Posterior vena cava (tissue), 2 donors: Measurements from ENCODE around the gene MCCD1. TPM values are rescaled to one million over a fixed set of nuclear protein-coding genes. Genes with fewer than 3 reads are reported as not detected.
"Not testable (repeated sequence)": the region's sequence is repeated elsewhere in the genome, so short reads cannot be mapped to it uniquely, and the experiment has no call there.

Experiments used
- DNase-seq: peaks from one replicate; pipeline ENCODE4 v3.0.0-alpha.2; 2020; ENCODE audit warnings: low spot score
- intact Hi-C, 2 donors: fragments of 100-400 bp; cut with DNase I; formaldehyde crosslinking; loops; one replicate each; pipeline versions ENCODE4 v1.14.1 to v1.14.2; 2022 to 2023
- long read RNA-seq, 2 donors: library from polyadenylated mRNA; unstranded; transcript quantifications; one replicate each; pipeline ENCODE4 v2.0.0, GENCODE V29; 2020 to 2021
- total RNA-seq, 2 donors: library from RNA; stranded (reverse); fragmentation: NEBNext Ultra II Directional; extraction: Animal tissue kit (Norgen Biotek cat#: 25700); gene quantifications; one replicate each; pipeline ENCODE4 v1.2.1, GENCODE V29; 2021
- donor health status: DM: yes; HTN: yes; CAD: no.
- donor health status: DM: yes; HTN: yes; CAD: no.

The MCCD1 gene
- total RNA-seq: not detected
- long read RNA-seq, donor 1: 0 reads
- long read RNA-seq, donor 2: 0 reads

GRCh38 chr6:31528821-31529328, at the start of gene MCCD1:
Gene MCCD1 (plus strand): TSS chr6:31528962. CDS start chr6:31529015, 53 bp downstream.
- intact Hi-C loops: no loop called here
- DNase-seq: no peak

- DNase-seq: no peak
- intact Hi-C loops: no loop called here
Measured at GRCh38 chr6:31479151-31479932, 49.4 kb upstream of the MCCD1 start.

- no peak for DNase-seq
- intact Hi-C loops: loop anchor here in 1 of 2 donors (2.0 kb wide), 1 partner anchor 59 kb away; no protein-coding TSS in a partner anchor
Measured at GRCh38 chr6:31479933-31480535, 48.7 kb upstream of the MCCD1 start.

- intact Hi-C loops: loop anchor here in 1 of 2 donors (2.0 kb wide), 1 partner anchor 60 kb away; no protein-coding TSS in a partner anchor
Measured at GRCh38 chr6:31480574-31480973, 48.2 kb upstream of the MCCD1 start.

GRCh38 chr6:31483392-31483791, 45.4 kb upstream of the MCCD1 start:
- intact Hi-C loops: no loop called here
- DNase-seq: no peak

More at GRCh38 chr6:31480574-31480973, 48.2 kb upstream of the MCCD1 start:
- no peak for DNase-seq

GRCh38 chr6:31485055-31485454, 43.7 kb upstream of the MCCD1 start:
- intact Hi-C loops: no loop called here
- DNase-seq: no peak

GRCh38 chr6:31486065-31486837, 42.5 kb upstream of the MCCD1 start:
- intact Hi-C loops, DNase-seq: not testable (repeated sequence)

- intact Hi-C loops, DNase-seq: not testable (repeated sequence)
Measured at GRCh38 chr6:31487674-31488073, 41.1 kb upstream of the MCCD1 start.

- intact Hi-C loops: no loop called here
- DNase-seq: no peak
Measured at GRCh38 chr6:31489086-31489485, 39.7 kb upstream of the MCCD1 start.

GRCh38 chr6:31490115-31490873, 38.5 kb upstream of the MCCD1 start:
- intact Hi-C loops: no loop called here
- DNase-seq: no peak

- DNase-seq, intact Hi-C loops: not testable (repeated sequence)
Measured at GRCh38 chr6:31493550-31493874, 35.2 kb upstream of the MCCD1 start.

- peak; percentile 93 for DNase-seq
- intact Hi-C loops: no loop called here
Measured at GRCh38 chr6:31493875-31494694, 34.7 kb upstream of the MCCD1 start.

GRCh38 chr6:31495580-31495979, 33.2 kb upstream of the MCCD1 start:
- DNase-seq: no peak
- intact Hi-C loops: no loop called here

GRCh38 chr6:31496826-31497225, 31.9 kb upstream of the MCCD1 start:
- DNase-seq, intact Hi-C loops: not testable (repeated sequence)

GRCh38 chr6:31497531-31498476, 31.0 kb upstream of the MCCD1 start, which contains the start of gene MICB:
Gene MICB (plus strand): TSS chr6:31498145. CDS start chr6:31498194, 49 bp downstream.
- intact Hi-C loops: no loop called here
- DNase-seq: peak; percentile 92

- DNase-seq: peak; percentile 84
Measured at GRCh38 chr6:31498748-31499147, 30.0 kb upstream of the MCCD1 start.

GRCh38 chr6:31499648-31500047, 29.1 kb upstream of the MCCD1 start:
- DNase-seq, intact Hi-C loops: not testable (repeated sequence)

More at GRCh38 chr6:31498748-31499147, 30.0 kb upstream of the MCCD1 start:
- intact Hi-C loops: no loop called here
